HepG2 (cell line): ENCODE measurements around the gene CCDC157. TPM values are rescaled to one million over a fixed set of nuclear protein-coding genes. Genes with fewer than 3 reads are reported as not detected.

Source experiments
- FOXK2 ChIP-seq: fragments of 450-650 bp; IDR thresholded peaks from 2 replicates; pipeline ENCODE4 v1.6.1; 2016
- GPN1 ChIP-seq: sonication (generic); formaldehyde crosslinking; IDR thresholded peaks from 2 replicates; pipeline ENCODE4 v1.5.1; 2020; ENCODE audit warnings: missing genetic modification reagents, borderline replicate concordance
- HDAC2 ChIP-seq: sonication (generic); formaldehyde crosslinking; IDR thresholded peaks from 2 replicates; pipeline ENCODE4 v1.4.0; 2020; ENCODE audit warnings: missing genetic modification reagents
- MIXL1 ChIP-seq: IDR thresholded peaks from 2 replicates; pipeline ENCODE4 v1.6.1; 2016
- MXD1 ChIP-seq: sonication (generic); formaldehyde crosslinking; IDR thresholded peaks from 2 replicates; pipeline ENCODE4 v1.4.0; 2020; ENCODE audit warnings: mild to moderate bottlenecking, missing genetic modification reagents
- PATZ1 ChIP-seq: sonication (generic); formaldehyde crosslinking; IDR thresholded peaks from 2 replicates; pipeline ENCODE4 v1.4.0; 2020; ENCODE audit warnings: missing genetic modification reagents
- SIN3A ChIP-seq: IDR thresholded peaks from 2 replicates; pipeline ENCODE4 v1.6.1; 2011; ENCODE audit warnings: low read depth, mild to moderate bottlenecking, control low read depth, low read length, borderline replicate concordance
- SKIL ChIP-seq: sonication (generic); formaldehyde crosslinking; IDR thresholded peaks from 2 replicates; pipeline ENCODE4 v1.8.0; 2022; ENCODE audit warnings: missing genetic modification reagents, mild to moderate bottlenecking, moderate library complexity, borderline replicate concordance
- SP4 ChIP-seq: sonication (generic); formaldehyde crosslinking; IDR thresholded peaks from 2 replicates; pipeline ENCODE4 v1.8.1; 2023; ENCODE audit warnings: mild to moderate bottlenecking, missing genetic modification reagents
- SYNCRIP ChIP-seq: fragments of 200-400 bp; formaldehyde crosslinking; IDR thresholded peaks from 2 replicates; pipeline ENCODE4 v1.6.1; 2018; ENCODE audit warnings: mild to moderate bottlenecking, low read depth, low read length; ENCODE audit not compliant: insufficient read depth
- TARDBP ChIP-seq: sonication (generic); formaldehyde crosslinking; IDR thresholded peaks from 2 replicates; pipeline ENCODE4 v1.8.0; 2022; ENCODE audit warnings: mild to moderate bottlenecking, missing genetic modification reagents
- TMF1 ChIP-seq: sonication (generic); formaldehyde crosslinking; IDR thresholded peaks from 2 replicates; pipeline ENCODE4 v1.8.1; 2022; ENCODE audit warnings: low read depth, missing genetic modification reagents
- ZBTB7B ChIP-seq: sonication (generic); formaldehyde crosslinking; IDR thresholded peaks from 2 replicates; pipeline ENCODE4 v1.4.0; 2020; ENCODE audit warnings: missing genetic modification reagents
- ZC3H13 ChIP-seq: sonication (generic); formaldehyde crosslinking; IDR thresholded peaks from 2 replicates; pipeline ENCODE4 v1.8.1; 2023; ENCODE audit warnings: mild to moderate bottlenecking, missing genetic modification reagents, moderate library complexity
- ZEB1 ChIP-seq: IDR thresholded peaks from 2 replicates; pipeline ENCODE4 v1.6.1; 2012; ENCODE audit warnings: mild to moderate bottlenecking, low read depth, inconsistent platforms; ENCODE audit not compliant: insufficient replicate concordance
- ZFX ChIP-seq: sonication (generic); formaldehyde crosslinking; IDR thresholded peaks from 2 replicates; pipeline ENCODE4 v1.4.0; 2020; ENCODE audit warnings: mild to moderate bottlenecking, low read depth, missing genetic modification reagents, moderate library complexity
- ZFYVE20 ChIP-seq: sonication (generic); formaldehyde crosslinking; IDR thresholded peaks from 2 replicates; pipeline ENCODE4 v1.8.0; 2023; ENCODE audit warnings: low read depth, mild to moderate bottlenecking, moderate library complexity, missing genetic modification reagents, borderline replicate concordance
- ZNF138 ChIP-seq: sonication (generic); formaldehyde crosslinking; IDR thresholded peaks from 2 replicates; pipeline ENCODE4 v1.5.0; 2020; ENCODE audit warnings: mild to moderate bottlenecking, low read depth, missing genetic modification reagents
- ZNF160 ChIP-seq: sonication (generic); formaldehyde crosslinking; IDR thresholded peaks from 2 replicates; pipeline ENCODE4 v1.8.0; 2022; ENCODE audit warnings: mild to moderate bottlenecking, inconsistent platforms, missing genetic modification reagents
- ZNF17 ChIP-seq: sonication (generic); formaldehyde crosslinking; IDR thresholded peaks from 2 replicates; pipeline ENCODE4 v1.5.0; 2020; ENCODE audit warnings: mild to moderate bottlenecking, missing genetic modification reagents
- ZNF335 ChIP-seq: sonication (generic); formaldehyde crosslinking; IDR thresholded peaks from 2 replicates; pipeline ENCODE4 v1.4.0; 2020; ENCODE audit warnings: missing genetic modification reagents
- ZNF431 ChIP-seq: sonication (generic); formaldehyde crosslinking; IDR thresholded peaks from 2 replicates; pipeline ENCODE4 v1.9.0; 2022; ENCODE audit warnings: missing genetic modification reagents, low read depth, mild to moderate bottlenecking, borderline replicate concordance
- ZNF549 ChIP-seq: sonication (generic); formaldehyde crosslinking; IDR thresholded peaks from 2 replicates; pipeline ENCODE4 v1.5.0; 2020; ENCODE audit warnings: missing genetic modification reagents
- ZNF720 ChIP-seq: sonication (generic); formaldehyde crosslinking; IDR thresholded peaks from 2 replicates; pipeline ENCODE4 v1.4.0; 2020; ENCODE audit warnings: missing genetic modification reagents
- ZNF780A ChIP-seq: sonication (generic); formaldehyde crosslinking; IDR thresholded peaks from 2 replicates; pipeline ENCODE4 v1.8.0; 2022; ENCODE audit warnings: mild to moderate bottlenecking, missing genetic modification reagents, moderate library complexity
- polyA plus RNA-seq, 8 experiments: library from polyadenylated mRNA; depleted of rRNA in 3 of 8; stranded (reverse) in 7 of 8; unstranded in 1 of 8; fragments of >200 nt; fragmentation: Illumina TruSeq in 4 of 8; extraction: Trizol in 4 of 8; gene quantifications; 2 replicates each; pipeline versions ENCODE4 v1.2.1 to v1.2.3, GENCODE V29; 2011 to 2016; ENCODE audit warnings: low read depth in 4 of 8, missing spikeins in 1 of 8, mixed read lengths in 1 of 8; ENCODE audit not compliant: insufficient read depth in 1 of 8
- total RNA-seq, 5 experiments: library from RNA; depleted of rRNA; stranded (reverse); fragments of >200 nt; fragmentation: Illumina TruSeq; extraction: Trizol; gene quantifications; 2 replicates each; pipeline ENCODE4 v1.2.3, GENCODE V29; 2016; ENCODE audit warnings: low read depth in 1 of 5
- TF ChIP-seq, protein P1 (sequence below): sonication (generic); formaldehyde crosslinking; conservative IDR thresholded peaks from 2 replicates; pipeline ENCODE4 v1.8.1; 2023; ENCODE audit warnings: missing genetic modification reagents
- TF ChIP-seq, protein P2 (sequence below): sonication (generic); formaldehyde crosslinking; IDR thresholded peaks from 2 replicates; pipeline ENCODE4 v1.4.0; 2020; ENCODE audit warnings: mild to moderate bottlenecking, missing genetic modification reagents

CCDC157 gene
- total and polyA plus RNA-seq, 2 of the 13 experiments (the other 11 are each of a cell fraction or from before 2014, with no cell fraction given): 1.4 to 1.6 TPM

DNA sequence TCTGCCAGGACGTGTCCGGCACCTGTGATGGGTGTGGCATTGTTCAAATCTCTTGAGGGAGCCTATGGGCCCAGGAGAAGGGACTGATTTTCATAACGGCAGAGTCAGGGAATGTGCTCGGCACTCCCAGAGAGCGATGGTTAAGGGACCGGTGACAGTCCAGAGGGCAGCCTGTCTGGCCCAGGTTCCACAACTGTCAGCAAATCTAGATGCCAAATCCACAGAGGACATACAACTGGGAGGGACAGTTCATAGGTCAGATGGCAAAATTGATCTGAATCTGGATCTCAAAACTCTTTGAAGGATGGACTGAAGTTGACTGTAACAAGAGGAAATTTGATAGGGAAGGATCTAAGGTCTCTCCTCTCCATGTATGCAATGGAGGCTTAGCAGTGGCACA, 47.5 kb downstream of the CCDC157 start (continued):
- TF ChIP-seq PATZ1 (CRISPR knock-in tag): 0 out of 2 replicates have a peak, but pooled peaks have one; percentile 26
- no peak for TF ChIP-seq ZNF431
- TF ChIP-seq ZNF17: no peak
- TF ChIP-seq ZNF720 (CRISPR knock-in tag): no peak
- no peak for TF ChIP-seq SIN3A
- no peak for TF ChIP-seq ZC3H13
- TF ChIP-seq SP4 (CRISPR knock-in tag): 0 out of 2 replicates have a peak, but pooled peaks have one; percentile 39
- TF ChIP-seq, protein P1, sequence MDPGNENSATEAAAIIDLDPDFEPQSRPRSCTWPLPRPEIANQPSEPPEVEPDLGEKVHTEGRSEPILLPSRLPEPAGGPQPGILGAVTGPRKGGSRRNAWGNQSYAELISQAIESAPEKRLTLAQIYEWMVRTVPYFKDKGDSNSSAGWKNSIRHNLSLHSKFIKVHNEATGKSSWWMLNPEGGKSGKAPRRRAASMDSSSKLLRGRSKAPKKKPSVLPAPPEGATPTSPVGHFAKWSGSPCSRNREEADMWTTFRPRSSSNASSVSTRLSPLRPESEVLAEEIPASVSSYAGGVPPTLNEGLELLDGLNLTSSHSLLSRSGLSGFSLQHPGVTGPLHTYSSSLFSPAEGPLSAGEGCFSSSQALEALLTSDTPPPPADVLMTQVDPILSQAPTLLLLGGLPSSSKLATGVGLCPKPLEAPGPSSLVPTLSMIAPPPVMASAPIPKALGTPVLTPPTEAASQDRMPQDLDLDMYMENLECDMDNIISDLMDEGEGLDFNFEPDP (CRISPR knock-in tag): no peak
- TF ChIP-seq SYNCRIP: no peak
- TF ChIP-seq SKIL (CRISPR knock-in tag): no peak
- no peak for TF ChIP-seq FOXK2
- TF ChIP-seq TMF1 (CRISPR knock-in tag): no peak
- TF ChIP-seq, protein P2, sequence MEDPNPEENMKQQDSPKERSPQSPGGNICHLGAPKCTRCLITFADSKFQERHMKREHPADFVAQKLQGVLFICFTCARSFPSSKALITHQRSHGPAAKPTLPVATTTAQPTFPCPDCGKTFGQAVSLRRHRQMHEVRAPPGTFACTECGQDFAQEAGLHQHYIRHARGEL (CRISPR knock-in tag): no peak
- no peak for TF ChIP-seq ZNF335
- no peak for TF ChIP-seq GPN1 (CRISPR knock-in tag)
- TF ChIP-seq HDAC2 (CRISPR knock-in tag): peak; percentile 60; the same call in 1 of the 2 replicates
- no peak for TF ChIP-seq ZNF160
- TF ChIP-seq ZNF780A: no peak
- no peak for TF ChIP-seq ZNF138 (CRISPR knock-in tag)
- no peak for TF ChIP-seq ZFYVE20 (CRISPR knock-in tag)
- TF ChIP-seq ZBTB7B (CRISPR knock-in tag): no peak
- peak; percentile 27 for TF ChIP-seq ZEB1
- 0 out of 2 replicates have a peak, but pooled peaks have one; percentile 24 for TF ChIP-seq MIXL1 (CRISPR knock-in tag)
- no peak for TF ChIP-seq ZNF549 (CRISPR knock-in tag)
- TF ChIP-seq TARDBP: no peak; the same call in 1 of the 2 replicates
- no peak for TF ChIP-seq ZFX
- no peak for TF ChIP-seq MXD1 (CRISPR knock-in tag)
